Tibial nerve (tissue), 4 donors: ENCODE data around the gene PRG2.

Source experiments
- EP300 ChIP-seq, 2 donors: sonication (generic); formaldehyde crosslinking; IDR thresholded peaks; one replicate each; pipeline ENCODE4 v1.6.1; 2017; ENCODE audit warnings: antibody characterized with exemption in 2 of 2, mild to moderate bottlenecking in 1 of 2
- POLR2A ChIP-seq, 2 donors: fragments of 450-650 bp; IDR thresholded peaks; one replicate each; pipeline ENCODE4 v1.6.1; 2017; ENCODE audit warnings: antibody characterized with exemption in 2 of 2, mild to moderate bottlenecking in 2 of 2, moderate library complexity in 2 of 2
- TF ChIP-seq, protein P1 (sequence below), 5 experiments: fragments of 200-600 bp in 3 of 5; fragments of 450-650 bp in 2 of 5; sonication (generic) in 3 of 5; IDR thresholded peaks; one replicate each; pipeline ENCODE4 v1.5.1; 2016 to 2019; ENCODE audit warnings: antibody characterized with exemption in 5 of 5, mild to moderate bottlenecking in 3 of 5, moderate library complexity in 2 of 5

DNA sequence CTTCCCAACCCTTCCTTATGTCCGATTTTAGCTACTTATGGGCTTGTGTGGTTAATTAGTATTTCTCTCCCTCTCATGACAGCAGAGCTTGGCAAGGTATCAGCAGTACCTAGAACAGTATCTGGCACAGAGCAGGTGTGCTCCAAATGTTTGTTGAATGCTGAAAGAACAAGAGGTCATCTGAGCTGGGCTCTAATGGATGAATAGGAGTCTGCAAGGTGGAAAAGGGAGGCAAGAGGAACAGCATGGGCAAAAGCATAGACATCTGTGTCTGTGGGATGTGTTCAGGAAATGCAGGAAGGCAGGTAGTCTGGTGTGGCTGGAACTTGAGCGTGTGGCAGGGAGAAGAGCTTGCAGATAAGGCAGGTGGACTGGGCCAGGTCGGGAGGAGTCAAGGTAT, 28.5 kb downstream of the PRG2 start:
- TF ChIP-seq EP300 (IDR thresholded peaks at IDR 0.05) (no peak), POLR2A (IDR thresholded peaks at IDR 0.05) (no peak)
- TF ChIP-seq, protein P1, sequence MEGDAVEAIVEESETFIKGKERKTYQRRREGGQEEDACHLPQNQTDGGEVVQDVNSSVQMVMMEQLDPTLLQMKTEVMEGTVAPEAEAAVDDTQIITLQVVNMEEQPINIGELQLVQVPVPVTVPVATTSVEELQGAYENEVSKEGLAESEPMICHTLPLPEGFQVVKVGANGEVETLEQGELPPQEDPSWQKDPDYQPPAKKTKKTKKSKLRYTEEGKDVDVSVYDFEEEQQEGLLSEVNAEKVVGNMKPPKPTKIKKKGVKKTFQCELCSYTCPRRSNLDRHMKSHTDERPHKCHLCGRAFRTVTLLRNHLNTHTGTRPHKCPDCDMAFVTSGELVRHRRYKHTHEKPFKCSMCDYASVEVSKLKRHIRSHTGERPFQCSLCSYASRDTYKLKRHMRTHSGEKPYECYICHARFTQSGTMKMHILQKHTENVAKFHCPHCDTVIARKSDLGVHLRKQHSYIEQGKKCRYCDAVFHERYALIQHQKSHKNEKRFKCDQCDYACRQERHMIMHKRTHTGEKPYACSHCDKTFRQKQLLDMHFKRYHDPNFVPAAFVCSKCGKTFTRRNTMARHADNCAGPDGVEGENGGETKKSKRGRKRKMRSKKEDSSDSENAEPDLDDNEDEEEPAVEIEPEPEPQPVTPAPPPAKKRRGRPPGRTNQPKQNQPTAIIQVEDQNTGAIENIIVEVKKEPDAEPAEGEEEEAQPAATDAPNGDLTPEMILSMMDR (IDR thresholded peaks at IDR 0.05) = no peak
